Measurements from ENCODE around the gene CDKN2A. TPM values are rescaled to one million over a fixed set of nuclear protein-coding genes. Genes with fewer than 3 reads are reported as not detected.

CDKN2A gene
- total and polyA plus RNA-seq, 11 donors = 0.40 to 1.7 (median 0.85) TPM; not detected in 4

- Histone ChIP-seq H3K27ac (peak within 1 kb of the TSS in 11 of 12 donors; percentile 57 to 98 (median 74)), H3K4me1 (peaks cover 0 to 27% (median 5%) of the 10 kb centered on the region in 12 donors), H3K27me3 (peaks cover 12 to 43% (median 33%) of the 10 kb centered on the region in 9 donors), H3K4me3 (peak within 1 kb of the TSS; percentile 61 to 95 (median 83)), H3K9me3 (no peaks in the 10 kb centered on the region), H3K36me3 (no peaks in the 10 kb centered on the region)
- ATAC-seq = peak in 3 of 4 donors; percentile 66 to 73 (median 69)
- TF ChIP-seq CTCF (IDR thresholded peaks at IDR 0.05) = peak in 1 of 12 donors; percentile 17
- no peak for TF ChIP-seq POLR2A (IDR thresholded peaks at IDR 0.05)
- peak in 4 of 5 donors; percentile 37 to 71 (median 49) for DNase-seq
- WGBS, 4 donors = 0 to 1% (median 0%) methylated on average over 15 to 43 of the region's 43 CpGs
- intact Hi-C loops (cut with DNase I) = loop anchor here in 2 of 10 donors (10.0 kb wide), 3 partner anchors 60 to 180 kb away; no protein-coding TSS in a partner anchor
Measured at GRCh38 chr9:21994556-21995005, 389 bp upstream of the CDKN2A start, which contains the start of gene CDKN2B-AS1. CDKN2B-AS1 (plus strand) TSS chr9:21994791.

- 95 to 98% (median 95%) methylated on average over 4 of the region's 4 CpGs for WGBS, 4 donors
- ATAC-seq (no peak), DNase-seq (no peak)
- TF ChIP-seq POLR2A (IDR thresholded peaks at IDR 0.05) (no peak), CTCF (IDR thresholded peaks at IDR 0.05) (no peak)
- no peaks in the 10 kb centered on the region for H3K36me3 ChIP-seq
- no peak overlapping the region for H3K27ac ChIP-seq
- peaks cover 0 to 27% (median 5%) of the 10 kb centered on the region in 12 donors for H3K4me1 ChIP-seq
- peaks cover 18 to 57% (median 46%) of the 10 kb centered on the region in 9 donors for H3K27me3 ChIP-seq
- peak overlapping the region in 2 of 12 donors; percentile 17 to 95 for H3K4me3 ChIP-seq
- intact Hi-C loops (cut with DNase I) = loop anchor here in 2 of 10 donors (10.0 kb wide), 3 partner anchors 62 to 178 kb away; no protein-coding TSS in a partner anchor
- H3K9me3 ChIP-seq = no peaks in the 10 kb centered on the region
Measured at GRCh38 chr9:21993007-21993406, 1.2 kb downstream of the CDKN2A start.

- DNase-seq (no peak), ATAC-seq (no peak)
- intact Hi-C loops (cut with DNase I) = loop anchor here in 2 of 10 donors (10.0 kb wide), 3 partner anchors 63 to 177 kb away; no protein-coding TSS in a partner anchor
- TF ChIP-seq POLR2A (IDR thresholded peaks at IDR 0.05) (no peak), CTCF (IDR thresholded peaks at IDR 0.05) (no peak)
- Histone ChIP-seq H3K36me3 (no peaks in the 10 kb centered on the region), H3K27ac (no peak overlapping the region), H3K27me3 (peaks cover 23 to 72% (median 59%) of the 10 kb centered on the region in 9 donors), H3K4me3 (no peak overlapping the region), H3K4me1 (peaks cover 0 to 27% (median 5%) of the 10 kb centered on the region in 12 donors), H3K9me3 (no peaks in the 10 kb centered on the region)
- 81 to 93% (median 89%) methylated on average over 5 of the region's 5 CpGs for WGBS, 4 donors
Measured at GRCh38 chr9:21991072-21991959, 2.9 kb downstream of the CDKN2A start.
